Tibial artery (tissue), 4 donors: ENCODE data around the gene TNRC6A.

Experiments used
- DNase-seq, 2 donors: peaks; one replicate each; pipeline ENCODE4 v3.0.0-alpha.2; 2019
- H3K27ac ChIP-seq, 2 donors: fragments of 200-600 bp; sonication (generic) in 1 of 2; 1 replicate in 1 of 2; 2 replicates in 1 of 2; pipeline ENCODE4 v1.5.1; 2018 to 2019; ENCODE audit warnings: mild to moderate bottlenecking in 1 of 2
- H3K27me3 ChIP-seq, 2 donors: fragments of 200-600 bp; sonication (generic) in 1 of 2; one replicate each; pipeline versions ENCODE4 v1.5.1 to v1.6.0; 2016 to 2019
- H3K36me3 ChIP-seq, 3 donors: fragments of 200-600 bp; sonication (generic) in 2 of 3; one replicate each; pipeline ENCODE4 v1.5.1; 2016 to 2019; ENCODE audit warnings: mild to moderate bottlenecking in 2 of 3
- H3K4me1 ChIP-seq, 4 donors: fragments of 200-600 bp; sonication (generic) in 2 of 4; 1 replicate in 3 of 4; 2 replicates in 1 of 4; pipeline ENCODE4 v1.5.1; 2016 to 2019
- H3K4me3 ChIP-seq, 2 donors: fragments of 200-600 bp; sonication (generic) in 1 of 2; 1 replicate in 1 of 2; 2 replicates in 1 of 2; pipeline ENCODE4 v1.5.1; 2018 to 2019; ENCODE audit warnings: mild to moderate bottlenecking in 2 of 2
- H3K9me3 ChIP-seq, 3 donors: fragments of 200-600 bp; sonication (generic) in 1 of 3; one replicate each; pipeline ENCODE4 v1.5.1; 2016 to 2019
- CTCF ChIP-seq, 2 experiments: fragments of 200-600 bp in 1 of 2; fragments of 450-650 bp in 1 of 2; IDR thresholded peaks; one replicate each; pipeline ENCODE4 v1.5.1; 2017 to 2019; ENCODE audit warnings: antibody characterized with exemption in 2 of 2, mild to moderate bottlenecking in 1 of 2, moderate library complexity in 1 of 2
- intact Hi-C: fragments of 100-400 bp; cut with DNase I; formaldehyde crosslinking; loops from one replicate; pipeline ENCODE4 v1.15.0; 2023; ENCODE audit warnings: low total_unique reads

The TNRC6A gene

GRCh38 chr16:24761526-24761925 is 32.1 kb downstream of the TNRC6A start:
- Histone ChIP-seq H3K36me3 (peaks cover 0 to 20% (median 14%) of the 10 kb centered on the region in 3 donors), H3K27ac (no peak overlapping the region), H3K9me3 (no peaks in the 10 kb centered on the region), H3K4me3 (no peak overlapping the region), H3K4me1 (peaks cover 0 to 13% (median 4%) of the 10 kb centered on the region in 4 donors), H3K27me3 (no peaks in the 10 kb centered on the region)
- no peak for DNase-seq
- intact Hi-C loops, result no loop called here
- no peak for TF ChIP-seq CTCF (IDR thresholded peaks at IDR 0.05)

- intact Hi-C loops, result no loop called here
- H3K4me1 ChIP-seq, result peaks cover 0 to 10% (median 0%) of the 10 kb centered on the region in 4 donors
- no peaks in the 10 kb centered on the region for H3K9me3 ChIP-seq
- no peak for TF ChIP-seq CTCF (IDR thresholded peaks at IDR 0.05)
- H3K27ac ChIP-seq, result no peak overlapping the region
- no peak for DNase-seq
- no peaks in the 10 kb centered on the region for H3K27me3 ChIP-seq
- H3K36me3 ChIP-seq, result peaks cover 0 to 27% (median 14%) of the 10 kb centered on the region in 3 donors
- H3K4me3 ChIP-seq, result no peak overlapping the region
Observed at GRCh38 chr16:24764916-24765315, 35.5 kb downstream of the TNRC6A start.

GRCh38 chr16:24766057-24766456 is 36.6 kb downstream of the TNRC6A start:
- H3K4me1 ChIP-seq, result peaks cover 0 to 14% (median 0%) of the 10 kb centered on the region in 4 donors
- intact Hi-C loops, result no loop called here
- DNase-seq, result no peak
- peaks cover 0 to 27% (median 14%) of the 10 kb centered on the region in 3 donors for H3K36me3 ChIP-seq
- H3K9me3 ChIP-seq, result no peaks in the 10 kb centered on the region
- no peak for TF ChIP-seq CTCF (IDR thresholded peaks at IDR 0.05)
- no peak overlapping the region for H3K4me3 ChIP-seq
- H3K27ac ChIP-seq, result no peak overlapping the region
- H3K27me3 ChIP-seq, result no peaks in the 10 kb centered on the region

DNA sequence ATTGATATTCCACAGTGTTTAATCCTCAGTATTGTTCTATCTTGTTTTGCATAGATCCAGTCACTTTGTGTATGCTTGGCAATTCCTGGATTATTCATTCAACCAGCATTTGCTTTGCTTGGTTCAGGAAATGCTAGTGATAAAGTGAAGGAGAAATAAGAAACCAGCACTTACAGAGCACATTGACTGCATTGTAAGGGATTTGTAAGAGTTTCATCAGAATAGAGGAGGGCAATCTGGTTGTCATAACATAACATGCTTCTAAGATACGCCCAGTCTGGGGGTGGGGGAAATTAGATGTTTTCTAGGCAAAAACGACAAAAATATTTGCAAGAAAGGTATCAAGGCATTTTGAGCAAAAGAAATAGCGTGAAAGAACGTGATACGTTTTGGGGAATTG is 40.4 kb downstream of the TNRC6A start:
- DNase-seq, result no peak
- Histone ChIP-seq H3K27ac (no peak overlapping the region), H3K27me3 (no peaks in the 10 kb centered on the region), H3K9me3 (no peaks in the 10 kb centered on the region), H3K4me3 (no peak overlapping the region), H3K4me1 (peaks cover 0 to 30% (median 7%) of the 10 kb centered on the region in 4 donors), H3K36me3 (peaks cover 0 to 12% (median 0%) of the 10 kb centered on the region in 3 donors)
- intact Hi-C loops, result no loop called here
- TF ChIP-seq CTCF (IDR thresholded peaks at IDR 0.05), result no peak

GRCh38 chr16:24771132-24771778 is 41.8 kb downstream of the TNRC6A start:
- H3K27ac ChIP-seq, result peak overlapping the region in 1 of 2 donors; percentile 13
- peaks cover 0 to 12% (median 0%) of the 10 kb centered on the region in 3 donors for H3K36me3 ChIP-seq
- intact Hi-C loops, result no loop called here
- no peaks in the 10 kb centered on the region for H3K27me3 ChIP-seq
- no peak overlapping the region for H3K4me3 ChIP-seq
- H3K9me3 ChIP-seq, result no peaks in the 10 kb centered on the region
- no peak for DNase-seq
- TF ChIP-seq CTCF (IDR thresholded peaks at IDR 0.05), result no peak
- H3K4me1 ChIP-seq, result peaks cover 0 to 45% (median 15%) of the 10 kb centered on the region in 4 donors
